GM18505 (cell line): ENCODE results near the gene NPIPB13.
"Not testable (repeated sequence)": the region's sequence is repeated elsewhere in the genome, so short reads cannot be mapped to it uniquely, and the experiment has no call there.

ENCODE experiments used
- ATAC-seq: cut with Tn5 transposase; IDR thresholded peaks from one replicate; pipeline ENCODE4 v1.9.1; 2021; ENCODE audit not compliant: unreplicated experiment

Gene NPIPB13

GRCh38 chr16:30248379-30248778, at the start of gene NPIPB13:
TSS of gene NPIPB13 (minus strand) at chr16:30248479. CDS start at chr16:30245573, 2,906 bp downstream.
- not testable (repeated sequence) for ATAC-seq

GRCh38 chr16:30282357-30282756, 34.1 kb upstream of the NPIPB13 start:
- ATAC-seq: not testable (repeated sequence)

DNA sequence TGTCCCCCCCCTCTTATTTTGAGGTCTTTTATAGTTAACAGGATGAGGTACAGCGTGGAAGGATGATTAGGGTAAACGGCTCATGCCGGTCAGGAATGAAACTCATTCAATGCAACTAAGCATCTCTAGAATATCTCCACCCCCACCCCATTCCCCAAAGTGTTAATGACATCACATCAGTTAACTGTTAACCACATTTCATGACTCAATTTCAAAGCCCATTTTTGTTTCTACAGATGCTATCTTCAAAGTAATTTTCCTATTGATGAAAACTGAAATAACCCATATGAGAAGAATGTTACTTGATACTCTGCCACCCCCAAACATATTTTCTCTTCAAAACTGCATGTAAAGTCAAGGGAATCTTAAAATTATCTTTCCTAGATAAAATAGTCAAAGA, 30.2 kb upstream of the NPIPB13 start:
- not testable (repeated sequence) for ATAC-seq

GRCh38 chr16:30217082-30217481, 31.2 kb downstream of the NPIPB13 start:
- not testable (repeated sequence) for ATAC-seq

GRCh38 chr16:30211414-30211813, 36.9 kb downstream of the NPIPB13 start:
- not testable (repeated sequence) for ATAC-seq

- not testable (repeated sequence) for ATAC-seq
Observed at GRCh38 chr16:30209032-30209431, 39.2 kb downstream of the NPIPB13 start.

GRCh38 chr16:30207063-30207704, 41.1 kb downstream of the NPIPB13 start:
- ATAC-seq: not testable (repeated sequence)

DNA sequence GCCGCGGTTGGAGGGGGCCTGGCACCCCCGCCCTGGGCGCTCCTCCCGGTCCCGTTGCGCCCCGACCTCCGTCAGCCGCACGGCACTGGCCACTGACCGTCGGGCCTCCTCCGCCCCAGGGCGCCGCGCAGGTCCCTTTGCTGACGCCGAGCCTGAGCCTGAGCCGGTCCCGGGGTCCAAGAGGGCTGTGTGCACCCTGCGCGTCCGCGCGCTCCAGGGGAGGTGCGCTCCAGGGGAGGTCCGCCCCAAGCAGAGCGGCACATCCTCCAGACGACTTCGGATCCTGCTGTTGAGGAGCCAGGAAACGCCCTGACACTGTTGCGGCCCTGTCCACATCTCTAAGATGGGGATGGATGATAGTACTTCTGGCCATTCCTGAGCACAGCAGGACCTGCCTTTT, 42.0 kb downstream of the NPIPB13 start:
- ATAC-seq: not testable (repeated sequence)

DNA sequence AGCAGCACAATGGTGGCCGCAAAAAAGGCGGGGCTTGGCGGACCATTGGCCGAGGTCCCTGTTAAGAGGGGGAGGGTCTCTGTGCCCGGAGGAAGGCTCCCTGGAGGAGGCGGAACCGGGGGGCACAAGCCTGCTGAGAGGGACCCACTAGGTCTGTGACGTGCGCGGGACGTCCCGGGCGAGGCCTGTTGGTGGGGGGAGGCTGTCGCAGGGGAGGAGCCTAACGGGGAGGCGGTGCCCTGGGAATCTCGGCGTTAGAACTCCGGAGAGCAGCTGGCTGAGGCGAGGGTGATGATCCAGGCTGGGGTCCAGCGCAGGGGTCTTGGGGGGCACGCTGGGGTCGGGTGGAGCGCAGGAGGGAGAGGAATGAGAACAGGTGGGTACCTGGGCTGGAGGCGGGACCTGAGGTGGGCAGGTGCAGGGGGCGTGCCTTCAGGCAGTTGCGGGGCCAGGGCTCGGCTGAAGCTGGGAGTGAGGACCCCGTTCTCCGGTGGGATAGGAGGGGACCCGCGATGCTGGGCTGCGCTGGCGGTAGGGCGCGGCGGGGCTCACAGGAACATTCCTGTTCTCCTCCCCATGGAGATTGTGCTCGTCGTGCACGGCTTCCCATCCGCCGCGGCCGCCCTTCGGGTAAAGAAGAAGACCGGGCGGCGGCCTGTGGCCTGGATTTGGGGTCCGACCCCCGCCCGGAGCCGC, 42.6 kb downstream of the NPIPB13 start:
- not testable (repeated sequence) for ATAC-seq

DNA sequence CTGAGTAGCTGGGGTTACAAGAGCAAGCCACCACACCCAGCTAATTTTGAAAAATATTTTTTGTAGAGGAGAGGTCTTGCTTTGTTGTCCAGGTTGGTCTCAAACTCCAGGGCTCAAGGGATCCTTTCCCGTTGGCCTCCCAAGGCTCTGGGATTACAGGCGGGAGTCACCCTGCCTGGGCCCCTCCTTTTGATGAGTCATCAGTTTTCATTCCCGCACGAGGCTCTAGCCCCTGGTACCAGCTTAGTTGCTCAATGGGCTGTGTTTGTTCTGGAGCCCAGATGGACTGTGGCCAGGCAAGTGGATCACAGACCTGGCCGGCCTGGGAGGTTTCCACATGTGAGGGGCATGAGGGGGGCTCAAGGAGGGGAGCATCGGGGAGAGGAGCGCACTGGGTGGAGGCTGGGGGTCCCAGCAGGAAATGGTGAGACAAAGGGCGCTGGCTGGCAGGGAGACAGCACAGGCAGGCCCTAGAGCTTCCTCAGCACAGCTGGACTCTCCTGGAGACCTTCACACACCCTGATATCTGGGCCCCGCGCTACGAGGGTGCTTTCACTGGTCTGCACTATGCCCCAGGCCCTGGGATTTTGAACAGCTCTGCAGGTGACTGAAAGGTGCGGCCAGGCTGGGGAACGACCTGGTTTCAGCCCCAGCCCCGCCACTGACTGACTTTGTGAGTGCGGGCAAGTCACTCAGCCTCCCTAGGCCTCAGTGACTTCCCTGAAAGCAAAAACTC, 48.5 kb downstream of the NPIPB13 start:
- not testable (repeated sequence) for ATAC-seq

GRCh38 chr16:30199049-30199448, 49.2 kb downstream of the NPIPB13 start, which contains the start of gene SULT1A3:
TSS of gene SULT1A3 (plus strand) at chr16:30199255. CDS start at chr16:30200729, 1,474 bp downstream.
- not testable (repeated sequence) for ATAC-seq
